Glutamatergic neuron (in vitro differentiated cells): ENCODE data around the gene AQP2. TPM values are rescaled to one million over a fixed set of nuclear protein-coding genes. Genes with fewer than 3 reads are reported as not detected.

Experiments used
- DNase-seq: peaks from one replicate; pipeline ENCODE4 v3.0.0; 2022
- H3K27ac Mint-ChIP-seq: one replicate; pipeline ENCODE4 v1.8.0; 2020; ENCODE audit warnings: mild to moderate bottlenecking, mixed read lengths, inconsistent platforms; ENCODE audit not compliant: unreplicated experiment
- H3K27me3 Mint-ChIP-seq: one replicate; pipeline ENCODE4 v1.8.0; 2020; ENCODE audit warnings: mild to moderate bottlenecking, moderate library complexity, mixed read lengths, inconsistent platforms; ENCODE audit not compliant: unreplicated experiment
- H3K36me3 Mint-ChIP-seq: one replicate; pipeline ENCODE4 v1.8.0; 2020; ENCODE audit warnings: mild to moderate bottlenecking, mixed read lengths, inconsistent platforms; ENCODE audit not compliant: unreplicated experiment
- H3K4me1 Mint-ChIP-seq: one replicate; pipeline ENCODE4 v1.8.0; 2020; ENCODE audit warnings: mild to moderate bottlenecking, low read depth, mixed read lengths, inconsistent platforms; ENCODE audit not compliant: unreplicated experiment
- H3K4me3 Mint-ChIP-seq: one replicate; pipeline ENCODE4 v1.8.0; 2020; ENCODE audit warnings: mild to moderate bottlenecking, mixed read lengths, inconsistent platforms; ENCODE audit not compliant: unreplicated experiment
- H3K9me3 Mint-ChIP-seq: one replicate; pipeline ENCODE4 v1.8.0; 2020; ENCODE audit warnings: mild to moderate bottlenecking, moderate library complexity, mixed read lengths, inconsistent platforms; ENCODE audit not compliant: unreplicated experiment
- CTCF ChIP-seq: fragments of 200-600 bp; sonication (generic); IDR thresholded peaks from one replicate; pipeline ENCODE4 v1.5.0; 2021; ENCODE audit not compliant: partially characterized antibody, unreplicated experiment
- long read RNA-seq: library from polyadenylated mRNA; unstranded; transcript quantifications from one replicate; pipeline ENCODE4 v2.0.0, GENCODE V29; 2020; ENCODE audit not compliant: unreplicated experiment
- total RNA-seq: library from RNA; stranded (reverse); fragmentation: NEBNext Ultra II Directional; extraction: Animal tissue kit (Norgen Biotek cat#: 25700); gene quantifications from one replicate; pipeline ENCODE4 v1.2.1, GENCODE V29; 2021; ENCODE audit not compliant: unreplicated experiment

The AQP2 gene
- not detected for total RNA-seq
- long read RNA-seq = 0 reads

DNA sequence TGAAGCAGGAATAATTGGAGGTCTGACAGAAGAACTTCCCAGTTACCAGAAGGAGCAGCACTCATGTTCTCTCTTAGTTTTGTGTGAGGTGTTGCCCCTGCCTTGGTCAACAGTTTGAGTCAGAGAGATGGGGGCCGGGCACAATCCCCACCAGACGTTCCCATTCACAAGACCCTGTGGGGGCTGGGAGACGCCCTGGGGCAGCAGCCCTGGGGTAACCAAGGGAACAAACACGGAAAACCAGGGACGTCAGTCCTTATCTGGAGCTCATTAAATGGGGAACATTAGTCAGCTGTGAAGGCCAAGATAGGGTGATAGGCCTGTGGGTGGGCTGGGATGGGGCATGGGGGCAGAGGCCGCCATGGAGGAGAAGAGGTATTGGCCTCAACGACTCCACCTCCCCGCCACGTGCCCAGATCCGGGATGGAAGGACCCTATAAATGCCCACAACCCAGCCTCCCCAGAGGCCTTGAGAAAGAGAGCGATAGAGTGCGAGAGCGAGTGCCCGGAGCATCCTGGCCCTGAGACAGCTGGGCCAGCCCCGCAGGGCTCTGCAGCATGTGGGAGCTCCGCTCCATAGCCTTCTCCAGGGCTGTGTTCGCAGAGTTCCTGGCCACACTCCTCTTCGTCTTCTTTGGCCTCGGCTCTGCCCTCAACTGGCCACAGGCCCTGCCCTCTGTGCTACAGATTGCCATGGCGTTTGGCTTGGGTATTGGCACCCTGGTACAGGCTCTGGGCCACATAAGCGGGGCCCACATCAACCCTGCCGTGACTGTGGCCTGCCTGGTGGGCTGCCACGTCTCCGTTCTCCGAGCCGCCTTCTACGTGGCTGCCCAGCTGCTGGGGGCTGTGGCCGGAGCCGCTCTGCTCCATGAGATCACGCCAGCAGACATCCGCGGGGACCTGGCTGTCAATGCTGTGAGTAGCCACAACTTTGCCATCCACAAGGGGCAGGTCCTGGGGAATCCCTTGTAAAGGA is at the start of gene AQP2:
Gene AQP2 (plus strand): TSS at position 465 of the 979 bp plus-strand sequence. CDS start 94 bp downstream, at position 559.
- Mint-ChIP-seq H3K4me3 (no peak within 1 kb of the TSS), H3K9me3 (no peaks in the 10 kb centered on the region), H3K27me3 (no peaks in the 10 kb centered on the region), H3K4me1 (peaks cover 4% of the 10 kb centered on the region), H3K27ac (no peak within 1 kb of the TSS), H3K36me3 (no peaks in the 10 kb centered on the region)
- no peak for TF ChIP-seq CTCF
- no peak for DNase-seq

- DNase-seq = no peak
- Mint-ChIP-seq H3K27ac (no peak overlapping the region), H3K27me3 (peaks cover 17% of the 10 kb centered on the region), H3K4me1 (peaks cover 5% of the 10 kb centered on the region), H3K36me3 (no peaks in the 10 kb centered on the region), H3K4me3 (peak overlapping the region; percentile 0), H3K9me3 (peaks cover 8% of the 10 kb centered on the region)
- no peak for TF ChIP-seq CTCF
These were observed 49.5 kb upstream of the AQP2 start for GRCh38 chr12:49901026-49901425.

DNA sequence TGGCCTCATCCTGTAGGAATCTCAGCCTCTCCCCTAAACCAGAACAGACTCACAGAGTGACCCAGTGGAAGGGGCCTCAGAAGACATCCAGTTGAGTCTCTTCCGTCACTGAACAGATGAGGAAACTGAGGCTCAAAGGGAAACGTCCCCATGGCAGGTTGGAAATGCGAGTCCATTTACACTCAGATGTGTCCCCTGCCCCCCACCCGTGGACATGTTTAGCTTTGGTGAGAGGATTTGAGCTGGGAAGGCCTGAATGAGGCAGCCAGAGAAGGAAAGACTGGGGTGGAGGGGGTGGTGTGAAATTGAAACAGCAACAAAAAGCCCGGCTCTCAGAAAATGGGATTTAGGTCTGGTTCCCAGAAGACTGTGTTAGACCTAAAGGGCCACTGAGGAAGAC is 48.6 kb upstream of the AQP2 start:
- DNase-seq = no peak
- H3K9me3 Mint-ChIP-seq = peaks cover 8% of the 10 kb centered on the region
- no peak overlapping the region for H3K27ac Mint-ChIP-seq
- no peak overlapping the region for H3K4me3 Mint-ChIP-seq
- H3K36me3 Mint-ChIP-seq = no peaks in the 10 kb centered on the region
- H3K27me3 Mint-ChIP-seq = peaks cover 16% of the 10 kb centered on the region
- peaks cover 5% of the 10 kb centered on the region for H3K4me1 Mint-ChIP-seq
- no peak for TF ChIP-seq CTCF

- DNase-seq = no peak
- no peak for TF ChIP-seq CTCF
- Mint-ChIP-seq H3K27ac (no peak overlapping the region), H3K9me3 (peaks cover 8% of the 10 kb centered on the region), H3K4me1 (peaks cover 5% of the 10 kb centered on the region), H3K4me3 (no peak overlapping the region), H3K36me3 (no peaks in the 10 kb centered on the region), H3K27me3 (peaks cover 19% of the 10 kb centered on the region)
These were observed 47.9 kb upstream of the AQP2 start for GRCh38 chr12:49902399-49903350.
